Heart left ventricle (tissue), 16 donors: ENCODE measurements around the gene PARP8. TPM values are rescaled to one million over a fixed set of nuclear protein-coding genes. Genes with fewer than 3 reads are reported as not detected.

ENCODE experiments used
- ATAC-seq, 4 donors: fragments of 200-7000 bp; cut with Tn5 transposase; one replicate each; pipeline ENCODE4 v1.9.1; 2020 to 2022; ENCODE audit warnings: moderate library complexity in 4 of 4, mild to moderate bottlenecking in 3 of 4, moderate number of reproducible peaks in 1 of 4
- DNase-seq, 5 donors: peaks; one replicate each; pipeline ENCODE4 v3.0.0-alpha.2; 2020
- H3K27ac ChIP-seq, 12 donors: fragments of 200-600 bp; sonication (generic) in 4 of 12; one replicate each; pipeline versions ENCODE4 v1.5.0 to v1.8.0; 2016 to 2022; ENCODE audit warnings: mild to moderate bottlenecking in 2 of 12
- H3K27me3 ChIP-seq, 9 donors: fragments of 200-600 bp; sonication (generic) in 2 of 9; one replicate each; pipeline versions ENCODE4 v1.5.1 to v1.8.0; 2016 to 2022; ENCODE audit warnings: mild to moderate bottlenecking in 3 of 9
- H3K36me3 ChIP-seq, 9 donors: fragments of 200-600 bp; sonication (generic) in 2 of 9; one replicate each; pipeline versions ENCODE4 v1.5.0 to v1.8.0; 2018 to 2022; ENCODE audit warnings: mild to moderate bottlenecking in 2 of 9
- H3K4me1 ChIP-seq, 12 donors: fragments of 200-600 bp; sonication (generic) in 4 of 12; one replicate each; pipeline versions ENCODE4 v1.5.0 to v1.8.0; 2016 to 2022; ENCODE audit warnings: mild to moderate bottlenecking in 3 of 12
- H3K4me3 ChIP-seq, 12 donors: fragments of 200-600 bp; sonication (generic) in 4 of 12; one replicate each; pipeline versions ENCODE4 v1.5.0 to v1.8.0; 2017 to 2022; ENCODE audit warnings: mild to moderate bottlenecking in 9 of 12, moderate library complexity in 4 of 12
- H3K9me3 ChIP-seq, 12 donors: fragments of 200-600 bp; sonication (generic) in 4 of 12; one replicate each; pipeline versions ENCODE4 v1.5.0 to v1.8.0; 2016 to 2022; ENCODE audit warnings: mild to moderate bottlenecking in 1 of 12
- CTCF ChIP-seq, 12 donors: fragments of 200-600 bp; sonication (generic) in 4 of 12; IDR thresholded peaks; one replicate each; pipeline versions ENCODE4 v1.5.0 to v1.8.0; 2018 to 2022; ENCODE audit warnings: antibody characterized with exemption in 12 of 12, mild to moderate bottlenecking in 5 of 12
- POLR2A ChIP-seq, 2 donors: fragments of 450-650 bp; IDR thresholded peaks; one replicate each; pipeline ENCODE4 v1.6.1; 2017; ENCODE audit warnings: antibody characterized with exemption in 2 of 2, mild to moderate bottlenecking in 2 of 2, moderate library complexity in 2 of 2
- WGBS, 4 donors: extraction: QIAGEN DNeasy Blood & Tissue Kit in 2 of 4; methylation state at CpG; one replicate each; pipeline versions ENCODE4 v1.1.5 to v1.1.7; 2013 to 2018; 5-methylcytosine and 5-hydroxymethylcytosine counted together
- intact Hi-C, 10 donors: fragments of 100-400 bp; cut with DNase I; formaldehyde crosslinking; loops; one replicate each; pipeline versions ENCODE4 v1.11.1 to v1.14.2; 2022
- polyA plus RNA-seq, 2 donors: library from polyadenylated mRNA; stranded (reverse); fragments of 200-250 nt; gene quantifications; one replicate each; pipeline ENCODE4 v1.2.3, GENCODE V29; 2013
- total RNA-seq, 9 donors: library from RNA; depleted of rRNA in 2 of 9; stranded (reverse); fragments of >200 nt in 2 of 9; fragmentation: NEBNext Ultra II Directional in 3 of 9; extraction: Animal tissue kit (Norgen Biotek cat#: 25700) in 3 of 9; gene quantifications; one replicate each; pipeline versions ENCODE4 v1.1.0 to v1.2.4, GENCODE V29; 2016 to 2023
- donor health status: ischemic (EF 13 %, LVEDD 7.1; RV severe dilation, severe dysfunction).
- donor health status: healthy with polysubstance abuse.
- donor health status: DM: no; HTN: yes; CAD: no.
- donor health status: DM: no; HTN: no; CAD: no.
- donor health status: ischemic (EF 25% LVEDD 6.9; RV normal size, moderate dysfunction).
- donor health status: ischemic (EF 25% LVEDD 5.7; RV mildly dilated, moderate dysfunction).
- donor health status: healthy.
- donor health status: DM: yes; HTN: yes; CAD: no.
- donor health status: ischemic (EF 35%, LVEDD 5.7; RV mildly dilated, moderate dysfunction).
- donor health status: nonischemic (EF 11% LVEDD 7.7; RV severe dilation, severe dysfunction).
- donor health status: DM: yes; HTN: yes; CAD: no.
- donor health status: PGD.
- donor health status: ischemic (EF 29% LVEDD 5.4; RV normal size, mild dysfunction).
- donor health status: nonischemic (EF 23%, LVEDD 6.1; RV moderate dilation, normal function).

The PARP8 gene
- total and polyA plus RNA-seq, 11 donors, result 1.6 to 22.5 (median 6.0) TPM

DNA sequence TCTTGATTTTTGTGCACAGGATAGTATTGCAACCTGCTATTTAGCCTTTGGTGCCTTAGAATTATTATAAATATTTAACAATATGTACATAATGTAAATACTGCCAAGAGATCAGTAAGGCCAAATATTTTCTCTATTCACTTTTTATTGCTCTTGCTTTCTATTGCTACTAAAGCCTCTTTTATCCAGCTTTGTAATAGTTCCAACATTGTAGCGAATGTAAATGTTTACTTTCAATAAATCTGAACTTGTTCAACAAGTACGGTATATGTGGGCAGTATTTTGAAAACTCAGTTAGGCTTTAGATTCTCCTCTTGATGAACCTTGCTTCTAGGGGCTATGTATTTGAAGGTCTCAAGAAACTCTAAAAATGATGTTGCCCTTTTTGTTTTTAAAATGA lies 179.8 kb downstream of the PARP8 start:
- Histone ChIP-seq H3K4me1 (no peaks in the 10 kb centered on the region), H3K4me3 (no peak overlapping the region), H3K36me3 (peaks cover 0 to 33% (median 12%) of the 10 kb centered on the region in 9 donors), H3K27me3 (no peaks in the 10 kb centered on the region), H3K27ac (no peak overlapping the region), H3K9me3 (no peaks in the 10 kb centered on the region)
- ATAC-seq (no peak), DNase-seq (no peak)
- WGBS, 4 donors, result 93 to 97% (median 95%) methylated on average over 2 of the region's 2 CpGs
- TF ChIP-seq POLR2A (IDR thresholded peaks at IDR 0.05) (no peak), CTCF (IDR thresholded peaks at IDR 0.05) (no peak)
- intact Hi-C loops, result no loop called here

GRCh38 chr5:50849554-50849953 lies 183.1 kb downstream of the PARP8 start:
- Histone ChIP-seq H3K27me3 (no peaks in the 10 kb centered on the region), H3K4me3 (no peak overlapping the region), H3K9me3 (no peaks in the 10 kb centered on the region), H3K4me1 (peaks cover 0 to 21% (median 0%) of the 10 kb centered on the region in 12 donors), H3K36me3 (peaks cover 0 to 2% (median 0%) of the 10 kb centered on the region in 9 donors), H3K27ac (no peak overlapping the region)
- WGBS, 4 donors, result 86 to 94% (median 90%) methylated on average over 3 of the region's 3 CpGs
- no peak for TF ChIP-seq CTCF (IDR thresholded peaks at IDR 0.05)
- no peak for TF ChIP-seq POLR2A (IDR thresholded peaks at IDR 0.05)
- ATAC-seq, result no peak
- no peak for DNase-seq
- intact Hi-C loops, result no loop called here

DNA sequence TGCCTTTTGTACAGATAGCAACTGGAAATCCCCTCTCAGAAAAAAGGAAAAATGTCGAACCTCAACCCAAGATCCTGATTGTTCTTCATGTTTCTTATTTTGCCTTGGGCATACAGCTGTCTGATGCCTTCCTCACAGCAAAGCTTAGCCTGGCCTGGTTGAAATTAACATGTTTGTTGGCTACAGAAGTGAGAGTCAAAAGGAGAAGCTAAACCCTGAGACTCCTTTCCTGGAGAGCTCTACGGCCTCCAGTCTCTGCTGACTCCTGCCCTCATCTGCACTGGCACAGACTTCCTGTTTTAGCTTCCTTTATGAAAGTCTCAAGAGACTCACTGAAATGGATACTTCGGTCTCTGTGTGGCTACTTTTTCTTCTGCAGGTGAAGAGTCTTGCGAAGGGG lies 186.7 kb downstream of the PARP8 start:
- 60 to 79% (median 70%) methylated on average over 4 of the region's 4 CpGs for WGBS, 4 donors
- peaks cover 0 to 47% (median 0%) of the 10 kb centered on the region in 12 donors for H3K4me1 ChIP-seq
- intact Hi-C loops, result no loop called here
- no peaks in the 10 kb centered on the region for H3K9me3 ChIP-seq
- ATAC-seq (peak in 3 of 4 donors; percentile 29 to 85 (median 81)), DNase-seq (peak in 4 of 5 donors; percentile 10 to 32 (median 21))
- no peaks in the 10 kb centered on the region for H3K36me3 ChIP-seq
- H3K27ac ChIP-seq, result peak overlapping the region in 3 of 12 donors; percentile 13 to 81 (median 34)
- H3K4me3 ChIP-seq, result no peak overlapping the region
- TF ChIP-seq CTCF (IDR thresholded peaks at IDR 0.05) (no peak), POLR2A (IDR thresholded peaks at IDR 0.05) (no peak)
- no peaks in the 10 kb centered on the region for H3K27me3 ChIP-seq

GRCh38 chr5:50854082-50854481 lies 187.6 kb downstream of the PARP8 start:
- TF ChIP-seq POLR2A (IDR thresholded peaks at IDR 0.05) (no peak), CTCF (IDR thresholded peaks at IDR 0.05) (no peak)
- peaks cover 0 to 47% (median 0%) of the 10 kb centered on the region in 12 donors for H3K4me1 ChIP-seq
- no peak for ATAC-seq
- peak overlapping the region in 1 of 12 donors; percentile 81 for H3K27ac ChIP-seq
- intact Hi-C loops, result no loop called here
- WGBS, 4 donors, result 87 to 93% (median 90%) methylated on average over 8 of the region's 8 CpGs
- DNase-seq, result no peak
- H3K27me3 ChIP-seq, result no peaks in the 10 kb centered on the region
- no peaks in the 10 kb centered on the region for H3K9me3 ChIP-seq
- H3K36me3 ChIP-seq, result no peaks in the 10 kb centered on the region
- H3K4me3 ChIP-seq, result no peak overlapping the region
